Endothelial cell of umbilical vein (primary cell): Measurements from ENCODE around the gene CYTH2. TPM values are rescaled to one million over a fixed set of nuclear protein-coding genes. Genes with fewer than 3 reads are reported as not detected.

Source experiments
- BruUV-seq: library from RNA; stranded (reverse); fragments of 400-500 nt; replicated peaks from 2 replicates; lab custom pipeline; 2021; lab: Mats Ljungman, UMichigan
- CTCF ChIA-PET: fragments of 300-600, 350-600 bp; sonication (Branson Sonifier 250); formaldehyde crosslinking; loops from one replicate; lab custom pipeline; 2021; ENCODE audit warnings: antibody characterized with exemption, inconsistent platforms; lab: Charles Lee
- POLR2A ChIA-PET: fragments of 300-600, 350-600 bp; sonication (Branson Sonifier 250); formaldehyde crosslinking; loops from one replicate; lab custom pipeline; 2021; ENCODE audit warnings: antibody characterized with exemption, inconsistent platforms; lab: Charles Lee
- DNase-seq: peaks from one replicate; pipeline ENCODE4 v3.0.0-alpha.2; 2011; ENCODE audit warnings: low read depth, low spot score
- FAIRE-seq: peaks from 2 replicates; lab custom pipeline; 2011; peaks lifted over from hg19 to GRCh38; lab: Jason Lieb, UNC
- H2AFZ ChIP-seq: 2 replicates; pipeline ENCODE4 v1.6.0; 2012; ENCODE audit warnings: low read depth, low read length, control low read depth, inconsistent platforms
- H3K27ac ChIP-seq: 2 replicates; pipeline ENCODE4 v1.5.1; 2011; ENCODE audit warnings: low read depth, mild to moderate bottlenecking, control low read depth, low read length, moderate library complexity; ENCODE audit not compliant: insufficient read depth
- H3K27me3 ChIP-seq, 2 experiments: 2 replicates each; pipeline versions ENCODE4 v1.6.0 to v1.6.1; 2011; ENCODE audit warnings: low read length in 2 of 2, mixed read lengths in 1 of 2; ENCODE audit not compliant: control insufficient read depth in 2 of 2, insufficient read depth in 2 of 2
- H3K36me3 ChIP-seq, 2 experiments: 2 replicates in 1 of 2; 3 replicates in 1 of 2; pipeline ENCODE4 v1.5.1; 2011; ENCODE audit warnings: low read length in 2 of 2, mild to moderate bottlenecking in 1 of 2, moderate library complexity in 1 of 2; ENCODE audit not compliant: control insufficient read depth in 2 of 2, insufficient read depth in 2 of 2; ENCODE audit errors: extremely low read depth in 1 of 2
- H3K4me1 ChIP-seq: 3 replicates; pipeline ENCODE4 v1.5.1; 2011; ENCODE audit warnings: mild to moderate bottlenecking, low read length; ENCODE audit not compliant: control insufficient read depth, insufficient read depth; ENCODE audit errors: extremely low read depth
- H3K4me2 ChIP-seq: 2 replicates; pipeline ENCODE4 v1.6.1; 2011; ENCODE audit warnings: low read length, control low read depth, mixed read lengths; ENCODE audit not compliant: insufficient read depth
- H3K4me3 ChIP-seq, 3 experiments: fragments of 200-600 bp in 1 of 3; sonication (generic), shearing (Covaris generic) in 1 of 3; replicated peaks in 1 of 3; 2 replicates each; pipeline ENCODE4 v1.5.1; 2011 to 2016; ENCODE audit warnings: control low read depth in 3 of 3, low read length in 3 of 3, mild to moderate bottlenecking in 2 of 3, inconsistent platforms in 1 of 3, low read depth in 1 of 3, moderate library complexity in 1 of 3; ENCODE audit not compliant: insufficient read depth in 1 of 3
- H3K79me2 ChIP-seq: 2 replicates; pipeline ENCODE4 v1.6.0; 2012; ENCODE audit warnings: low read length, inconsistent platforms; ENCODE audit not compliant: control insufficient read depth, insufficient read depth
- H3K9ac ChIP-seq: replicated peaks from 2 replicates; pipeline ENCODE3; 2011; ENCODE audit warnings: low read length, control low read depth; ENCODE audit not compliant: insufficient read depth; ENCODE audit errors: extremely low read depth
- H3K9me1 ChIP-seq: replicated peaks from 3 replicates; pipeline ENCODE4 v1.6.0; 2011; ENCODE audit warnings: mild to moderate bottlenecking, low read length; ENCODE audit not compliant: control insufficient read depth, insufficient read depth; ENCODE audit errors: extremely low read depth
- H3K9me3 ChIP-seq: replicated peaks from 2 replicates; pipeline ENCODE4 v1.5.1; 2012; ENCODE audit warnings: low read length, inconsistent platforms; ENCODE audit not compliant: control insufficient read depth, insufficient read depth
- H4K20me1 ChIP-seq: replicated peaks from 2 replicates; pipeline ENCODE3; 2011; ENCODE audit warnings: mild to moderate bottlenecking, low read length; ENCODE audit not compliant: control insufficient read depth, insufficient read depth; ENCODE audit errors: extremely low read depth
- CTCF ChIP-seq, 2 donors: IDR thresholded peaks; 1 replicate in 1 of 2; 2 replicates in 1 of 2; pipeline ENCODE4 v1.5.1; 2011; ENCODE audit warnings: low read length in 2 of 2, mild to moderate bottlenecking in 2 of 2, moderate library complexity in 2 of 2, control low read depth in 1 of 2, inconsistent platforms in 1 of 2, low read depth in 1 of 2; ENCODE audit not compliant: insufficient read depth in 1 of 2; ENCODE audit errors: extremely low read depth in 1 of 2
- EZH2 ChIP-seq: IDR thresholded peaks from 2 replicates; pipeline ENCODE4 v1.6.1; 2012; ENCODE audit warnings: borderline replicate concordance, low read depth, mild to moderate bottlenecking, moderate library complexity, low read length, inconsistent platforms; ENCODE audit not compliant: severe bottlenecking
- FOS ChIP-seq: IDR thresholded peaks from 2 replicates; pipeline ENCODE4 v1.6.1; 2011; ENCODE audit warnings: mild to moderate bottlenecking, low read length, moderate library complexity, borderline replicate concordance; ENCODE audit not compliant: insufficient read depth
- GATA2 ChIP-seq: IDR thresholded peaks from 2 replicates; pipeline ENCODE4 v1.7.0; 2011; ENCODE audit warnings: low read depth, mild to moderate bottlenecking, moderate library complexity, mixed read lengths, low read length; ENCODE audit not compliant: insufficient read length, insufficient read depth
- JUN ChIP-seq: IDR thresholded peaks from 2 replicates; pipeline ENCODE4 v1.6.1; 2011; ENCODE audit warnings: borderline replicate concordance, low read depth; ENCODE audit not compliant: insufficient read length, insufficient read depth
- MAX ChIP-seq: IDR thresholded peaks from 2 replicates; pipeline ENCODE4 v1.6.1; 2011; ENCODE audit not compliant: insufficient read depth, insufficient read length
- MYC ChIP-seq: IDR thresholded peaks from one replicate; pipeline ENCODE4 v1.6.1; 2011; ENCODE audit warnings: mild to moderate bottlenecking, low read depth, low read length
- POLR2A ChIP-seq: IDR thresholded peaks from 2 replicates; pipeline ENCODE4 v1.6.1; 2012; ENCODE audit warnings: low read depth, mild to moderate bottlenecking, control low read depth, low read length
- POLR2AphosphoS5 ChIP-seq: IDR thresholded peaks from 2 replicates; pipeline ENCODE4 v1.6.1; 2012; ENCODE audit warnings: low read depth, mild to moderate bottlenecking, control low read depth, low read length, moderate library complexity; ENCODE audit not compliant: insufficient read depth
- dilution Hi-C: fragments of 300-500 bp; cut with MboI; formaldehyde crosslinking; loops from one replicate; pipeline ENCODE4 v1.15.0; 2019; ENCODE audit warnings: low sequenced_read_pairs; ENCODE audit not compliant: extremely low pct_ligation_motif_present
- intact Hi-C: fragments of 100-400 bp; cut with micrococcal nuclease; formaldehyde crosslinking; loops from one replicate; pipeline ENCODE4 v1.10.0; 2022
- polyA plus RNA-seq, 4 experiments: library from polyadenylated mRNA; depleted of rRNA in 3 of 4; stranded (reverse) in 3 of 4; unstranded in 1 of 4; fragments of >200 nt; gene quantifications; 2 replicates each; pipeline versions ENCODE4 v1.2.1 to v1.2.3, GENCODE V29; 2011 to 2012; ENCODE audit warnings: missing spikeins in 1 of 4
- total RNA-seq: library from RNA; stranded (reverse); gene quantifications from 2 replicates; pipeline ENCODE4 v1.2.3, GENCODE V29; 2021

CYTH2 gene
- total and polyA plus RNA-seq, 2 donors (not counting 3 experiments of a cell fraction or from before 2014, with no cell fraction given) = 98.4 to 119 TPM

GRCh38 chr19:48499316-48500090 is 30.3 kb downstream of the CYTH2 start:
- no peaks in the 10 kb centered on the region for H3K36me3 ChIP-seq
- no TSS peak for BruUV-seq
- peaks cover 2 to 7% of the 10 kb centered on the region in 2 experiments for H3K27me3 ChIP-seq
- H3K4me1 ChIP-seq = peaks cover 8% of the 10 kb centered on the region
- H3K4me3 ChIP-seq = no peak overlapping the region
- ChIA-PET POLR2A (no interaction called here), CTCF (no interaction called here)
- FAIRE-seq = no peak
- no peak overlapping the region for H3K4me2 ChIP-seq
- no peak overlapping the region for H3K27ac ChIP-seq
- intact Hi-C loops = no loop called here
- TF ChIP-seq JUN = no peak
- no peak for TF ChIP-seq MYC
- no peak for TF ChIP-seq POLR2AphosphoS5
- no peak for TF ChIP-seq EZH2
- no peak for TF ChIP-seq GATA2
- no peak for TF ChIP-seq CTCF (IDR thresholded peaks at IDR 0.05; ENCODE audit: extremely low read depth in 1 of 2, insufficient read depth in 1 of 2, low read depth in 1 of 2, low read length in 2 of 2)
- TF ChIP-seq MAX = no peak
- TF ChIP-seq POLR2A = no peak
- no peak for TF ChIP-seq FOS
- no peak overlapping the region for H3K9ac ChIP-seq
- dilution Hi-C loops = no loop called here
- H3K79me2 ChIP-seq = no peaks in the 10 kb centered on the region
- no peak for DNase-seq
- H3K9me3 ChIP-seq = no peaks in the 10 kb centered on the region
- H2AFZ ChIP-seq = no peak overlapping the region
- H3K9me1 ChIP-seq = no peaks in the 10 kb centered on the region
- no peaks in the 10 kb centered on the region for H4K20me1 ChIP-seq
